Endothelial cell of umbilical vein (primary cell): Measurements from ENCODE around the gene GPR75. TPM values are rescaled to one million over a fixed set of nuclear protein-coding genes. Genes with fewer than 3 reads are reported as not detected.

Experiments used
- BruUV-seq: library from RNA; stranded (reverse); fragments of 400-500 nt; replicated peaks from 2 replicates; lab custom pipeline; 2021; lab: Mats Ljungman, UMichigan
- CTCF ChIA-PET: fragments of 300-600, 350-600 bp; sonication (Branson Sonifier 250); formaldehyde crosslinking; loops from one replicate; lab custom pipeline; 2021; ENCODE audit warnings: antibody characterized with exemption, inconsistent platforms; lab: Charles Lee
- POLR2A ChIA-PET: fragments of 300-600, 350-600 bp; sonication (Branson Sonifier 250); formaldehyde crosslinking; loops from one replicate; lab custom pipeline; 2021; ENCODE audit warnings: antibody characterized with exemption, inconsistent platforms; lab: Charles Lee
- DNase-seq: peaks from one replicate; pipeline ENCODE4 v3.0.0-alpha.2; 2011; ENCODE audit warnings: low read depth, low spot score
- FAIRE-seq: peaks from 2 replicates; lab custom pipeline; 2011; peaks lifted over from hg19 to GRCh38; lab: Jason Lieb, UNC
- H2AFZ ChIP-seq: 2 replicates; pipeline ENCODE4 v1.6.0; 2012; ENCODE audit warnings: low read depth, low read length, control low read depth, inconsistent platforms
- H3K27ac ChIP-seq: 2 replicates; pipeline ENCODE4 v1.5.1; 2011; ENCODE audit warnings: low read depth, mild to moderate bottlenecking, control low read depth, low read length, moderate library complexity; ENCODE audit not compliant: insufficient read depth
- H3K27me3 ChIP-seq, 2 experiments: 2 replicates each; pipeline versions ENCODE4 v1.6.0 to v1.6.1; 2011; ENCODE audit warnings: low read length in 2 of 2, mixed read lengths in 1 of 2; ENCODE audit not compliant: control insufficient read depth in 2 of 2, insufficient read depth in 2 of 2
- H3K36me3 ChIP-seq, 2 experiments: 2 replicates in 1 of 2; 3 replicates in 1 of 2; pipeline ENCODE4 v1.5.1; 2011; ENCODE audit warnings: low read length in 2 of 2, mild to moderate bottlenecking in 1 of 2, moderate library complexity in 1 of 2; ENCODE audit not compliant: control insufficient read depth in 2 of 2, insufficient read depth in 2 of 2; ENCODE audit errors: extremely low read depth in 1 of 2
- H3K4me1 ChIP-seq: 3 replicates; pipeline ENCODE4 v1.5.1; 2011; ENCODE audit warnings: mild to moderate bottlenecking, low read length; ENCODE audit not compliant: control insufficient read depth, insufficient read depth; ENCODE audit errors: extremely low read depth
- H3K4me2 ChIP-seq: 2 replicates; pipeline ENCODE4 v1.6.1; 2011; ENCODE audit warnings: low read length, control low read depth, mixed read lengths; ENCODE audit not compliant: insufficient read depth
- H3K4me3 ChIP-seq, 3 experiments: fragments of 200-600 bp in 1 of 3; sonication (generic), shearing (Covaris generic) in 1 of 3; replicated peaks in 1 of 3; 2 replicates each; pipeline ENCODE4 v1.5.1; 2011 to 2016; ENCODE audit warnings: control low read depth in 3 of 3, low read length in 3 of 3, mild to moderate bottlenecking in 2 of 3, inconsistent platforms in 1 of 3, low read depth in 1 of 3, moderate library complexity in 1 of 3; ENCODE audit not compliant: insufficient read depth in 1 of 3
- H3K79me2 ChIP-seq: 2 replicates; pipeline ENCODE4 v1.6.0; 2012; ENCODE audit warnings: low read length, inconsistent platforms; ENCODE audit not compliant: control insufficient read depth, insufficient read depth
- H3K9ac ChIP-seq: replicated peaks from 2 replicates; pipeline ENCODE3; 2011; ENCODE audit warnings: low read length, control low read depth; ENCODE audit not compliant: insufficient read depth; ENCODE audit errors: extremely low read depth
- H3K9me1 ChIP-seq: replicated peaks from 3 replicates; pipeline ENCODE4 v1.6.0; 2011; ENCODE audit warnings: mild to moderate bottlenecking, low read length; ENCODE audit not compliant: control insufficient read depth, insufficient read depth; ENCODE audit errors: extremely low read depth
- H3K9me3 ChIP-seq: replicated peaks from 2 replicates; pipeline ENCODE4 v1.5.1; 2012; ENCODE audit warnings: low read length, inconsistent platforms; ENCODE audit not compliant: control insufficient read depth, insufficient read depth
- H4K20me1 ChIP-seq: replicated peaks from 2 replicates; pipeline ENCODE3; 2011; ENCODE audit warnings: mild to moderate bottlenecking, low read length; ENCODE audit not compliant: control insufficient read depth, insufficient read depth; ENCODE audit errors: extremely low read depth
- CTCF ChIP-seq, 2 donors: IDR thresholded peaks; 1 replicate in 1 of 2; 2 replicates in 1 of 2; pipeline ENCODE4 v1.5.1; 2011; ENCODE audit warnings: low read length in 2 of 2, mild to moderate bottlenecking in 2 of 2, moderate library complexity in 2 of 2, control low read depth in 1 of 2, inconsistent platforms in 1 of 2, low read depth in 1 of 2; ENCODE audit not compliant: insufficient read depth in 1 of 2; ENCODE audit errors: extremely low read depth in 1 of 2
- EZH2 ChIP-seq: IDR thresholded peaks from 2 replicates; pipeline ENCODE4 v1.6.1; 2012; ENCODE audit warnings: borderline replicate concordance, low read depth, mild to moderate bottlenecking, moderate library complexity, low read length, inconsistent platforms; ENCODE audit not compliant: severe bottlenecking
- FOS ChIP-seq: IDR thresholded peaks from 2 replicates; pipeline ENCODE4 v1.6.1; 2011; ENCODE audit warnings: mild to moderate bottlenecking, low read length, moderate library complexity, borderline replicate concordance; ENCODE audit not compliant: insufficient read depth
- GATA2 ChIP-seq: IDR thresholded peaks from 2 replicates; pipeline ENCODE4 v1.7.0; 2011; ENCODE audit warnings: low read depth, mild to moderate bottlenecking, moderate library complexity, mixed read lengths, low read length; ENCODE audit not compliant: insufficient read length, insufficient read depth
- JUN ChIP-seq: IDR thresholded peaks from 2 replicates; pipeline ENCODE4 v1.6.1; 2011; ENCODE audit warnings: borderline replicate concordance, low read depth; ENCODE audit not compliant: insufficient read length, insufficient read depth
- MAX ChIP-seq: IDR thresholded peaks from 2 replicates; pipeline ENCODE4 v1.6.1; 2011; ENCODE audit not compliant: insufficient read depth, insufficient read length
- MYC ChIP-seq: IDR thresholded peaks from one replicate; pipeline ENCODE4 v1.6.1; 2011; ENCODE audit warnings: mild to moderate bottlenecking, low read depth, low read length
- POLR2A ChIP-seq: IDR thresholded peaks from 2 replicates; pipeline ENCODE4 v1.6.1; 2012; ENCODE audit warnings: low read depth, mild to moderate bottlenecking, control low read depth, low read length
- POLR2AphosphoS5 ChIP-seq: IDR thresholded peaks from 2 replicates; pipeline ENCODE4 v1.6.1; 2012; ENCODE audit warnings: low read depth, mild to moderate bottlenecking, control low read depth, low read length, moderate library complexity; ENCODE audit not compliant: insufficient read depth
- dilution Hi-C: fragments of 300-500 bp; cut with MboI; formaldehyde crosslinking; loops from one replicate; pipeline ENCODE4 v1.15.0; 2019; ENCODE audit warnings: low sequenced_read_pairs; ENCODE audit not compliant: extremely low pct_ligation_motif_present
- intact Hi-C: fragments of 100-400 bp; cut with micrococcal nuclease; formaldehyde crosslinking; loops from one replicate; pipeline ENCODE4 v1.10.0; 2022
- polyA plus RNA-seq, 4 experiments: library from polyadenylated mRNA; depleted of rRNA in 3 of 4; stranded (reverse) in 3 of 4; unstranded in 1 of 4; fragments of >200 nt; gene quantifications; 2 replicates each; pipeline versions ENCODE4 v1.2.1 to v1.2.3, GENCODE V29; 2011 to 2012; ENCODE audit warnings: missing spikeins in 1 of 4
- total RNA-seq: library from RNA; stranded (reverse); gene quantifications from 2 replicates; pipeline ENCODE4 v1.2.3, GENCODE V29; 2021

The GPR75 gene
- total and polyA plus RNA-seq, 2 donors (not counting 3 experiments of a cell fraction or from before 2014, with no cell fraction given), result 4.4 to 4.7 TPM

GRCh38 chr2:53843595-53843994, 16.2 kb downstream of the GPR75 start:
- no peak overlapping the region for H3K4me3 ChIP-seq
- no peaks in the 10 kb centered on the region for H3K36me3 ChIP-seq
- peaks cover 9% of the 10 kb centered on the region for H3K4me1 ChIP-seq
- FAIRE-seq (no peak), DNase-seq (no peak)
- intact Hi-C loops, result no loop called here
- no peak overlapping the region for H3K27ac ChIP-seq
- no peaks in the 10 kb centered on the region for H3K27me3 ChIP-seq
- H3K79me2 ChIP-seq, result no peaks in the 10 kb centered on the region
- no peaks in the 10 kb centered on the region for H3K9me3 ChIP-seq
- no peak overlapping the region for H2AFZ ChIP-seq
- no TSS peak for BruUV-seq
- H3K9me1 ChIP-seq, result no peaks in the 10 kb centered on the region
- no peak overlapping the region for H3K9ac ChIP-seq
- no peak overlapping the region for H3K4me2 ChIP-seq
- CTCF ChIA-PET, result no interaction called here
- no peaks in the 10 kb centered on the region for H4K20me1 ChIP-seq
- dilution Hi-C loops, result no loop called here
- POLR2A ChIA-PET, result no interaction called here
- TF ChIP-seq POLR2AphosphoS5 (no peak), EZH2 (no peak), POLR2A (no peak), GATA2 (no peak), MYC (no peak), FOS (no peak), CTCF (IDR thresholded peaks at IDR 0.05; ENCODE audit: extremely low read depth in 1 of 2, insufficient read depth in 1 of 2, low read depth in 1 of 2, low read length in 2 of 2) (no peak), JUN (no peak), MAX (no peak)
